OCI-M1 (cell line): ENCODE results near the gene ELOVL6.
"Not testable (repeated sequence)": the region's sequence is repeated elsewhere in the genome, so short reads cannot be mapped to it uniquely, and the experiment has no call there.

Experiments
- DNase-seq: peaks from one replicate; lab custom pipeline; 2025; lab: John Stamatoyannopoulos, UW

ELOVL6 gene

GRCh38 chr4:110160618-110161017, 37.8 kb downstream of the ELOVL6 start:
- DNase-seq: no peak

- no peak for DNase-seq
Measured at GRCh38 chr4:110159541-110159940, 38.9 kb downstream of the ELOVL6 start.

GRCh38 chr4:110157580-110157979, 40.8 kb downstream of the ELOVL6 start:
- DNase-seq: no peak

- not testable (repeated sequence) for DNase-seq
Measured at GRCh38 chr4:110157166-110157565, 41.2 kb downstream of the ELOVL6 start.

- no peak for DNase-seq
Measured at GRCh38 chr4:110156442-110156841, 42.0 kb downstream of the ELOVL6 start.

- DNase-seq: no peak
Measured at GRCh38 chr4:110155654-110156053, 42.8 kb downstream of the ELOVL6 start.

GRCh38 chr4:110154582-110154981, 43.8 kb downstream of the ELOVL6 start:
- DNase-seq: peak; percentile 9

GRCh38 chr4:110152386-110152785, 46.0 kb downstream of the ELOVL6 start:
- no peak for DNase-seq

- no peak for DNase-seq
Measured at GRCh38 chr4:110149089-110149488, 49.3 kb downstream of the ELOVL6 start.

- no peak for DNase-seq
Measured at GRCh38 chr4:110142461-110142860, 56.0 kb downstream of the ELOVL6 start.

GRCh38 chr4:110139815-110140214, 58.6 kb downstream of the ELOVL6 start:
- no peak for DNase-seq

GRCh38 chr4:110139111-110139510, 59.3 kb downstream of the ELOVL6 start:
- no peak for DNase-seq

GRCh38 chr4:110138551-110138950, 59.9 kb downstream of the ELOVL6 start:
- DNase-seq: peak; percentile 38

GRCh38 chr4:110137829-110138228, 60.6 kb downstream of the ELOVL6 start:
- DNase-seq: no peak

- DNase-seq: no peak
Measured at GRCh38 chr4:110135523-110135922, 62.9 kb downstream of the ELOVL6 start.

GRCh38 chr4:110135076-110135475, 63.3 kb downstream of the ELOVL6 start:
- DNase-seq: no peak

GRCh38 chr4:110134269-110134869, 64.0 kb downstream of the ELOVL6 start:
- DNase-seq: no peak

GRCh38 chr4:110132816-110133719, 65.3 kb downstream of the ELOVL6 start:
- DNase-seq: no peak

- no peak for DNase-seq
Measured at GRCh38 chr4:110131916-110132315, 66.5 kb downstream of the ELOVL6 start.

- DNase-seq: no peak
Measured at GRCh38 chr4:110130576-110131358, 67.6 kb downstream of the ELOVL6 start.

- DNase-seq: no peak
Measured at GRCh38 chr4:110129544-110129943, 68.9 kb downstream of the ELOVL6 start.

- peak; percentile 67 for DNase-seq
Measured at GRCh38 chr4:110128472-110128919, 69.9 kb downstream of the ELOVL6 start.

GRCh38 chr4:110128029-110128428, 70.4 kb downstream of the ELOVL6 start:
- no peak for DNase-seq
